C4-2B (cell line): ENCODE results near the gene PCSK6.

Experiments
- CTCF ChIP-seq: fragments of 450-650 bp; conservative IDR thresholded peaks from 2 replicates; pipeline ENCODE4 v1.5.1; 2017; ENCODE audit warnings: mild to moderate bottlenecking
- ZFX ChIP-seq: fragments of 450-650 bp; IDR thresholded peaks from 2 replicates; pipeline ENCODE4 v1.6.1; 2017

- TF ChIP-seq CTCF (no peak), ZFX (no peak)
These were observed 28.4 kb downstream of the PCSK6 start for GRCh38 chr15:101461097-101461496.
